Measurements from ENCODE around the gene FHIT. TPM values are rescaled to one million over a fixed set of nuclear protein-coding genes. Genes with fewer than 3 reads are reported as not detected.

Gene FHIT
- total RNA-seq, 4 donors from 2014 or later = 7.5 to 20.1 (median 13.5) TPM

- no peaks in the 10 kb centered on the region for H3K4me1 ChIP-seq
- no peak overlapping the region for H3K27ac ChIP-seq
- intact Hi-C loops (cut with DNase I; ENCODE audit: low total_unique reads) = no loop called here
- no peak for TF ChIP-seq CTCF (IDR thresholded peaks at IDR 0.05)
- no peak for TF ChIP-seq POLR2A (IDR thresholded peaks at IDR 0.05)
- TF ChIP-seq POLR2AphosphoS5 (IDR thresholded peaks at IDR 0.05) = no peak
- no peak for TF ChIP-seq EP300 (IDR thresholded peaks at IDR 0.05; ENCODE audit: low read depth)
- in situ Hi-C loops (cut with MboI; ENCODE audit: low pct_ligation_motif_present in 1 of 4, low pct_unique_long_range_greater_than_20kb in 1 of 4, low sequenced_read_pairs in 3 of 4) = no loop called here
- no peaks in the 10 kb centered on the region for H3K27me3 ChIP-seq
- 86 to 87% methylated on average over 4 to 6 of the region's 6 CpGs for WGBS, 2 donors (ENCODE audit: low coverage in 1 of 2)
- no peaks in the 10 kb centered on the region for H3K9me3 ChIP-seq
- H3K36me3 ChIP-seq = no peaks in the 10 kb centered on the region
- H3K4me3 ChIP-seq = no peak overlapping the region
- no peak for DNase-seq
Observed at GRCh38 chr3:59798372-59799086, 1452.7 kb downstream of the FHIT start.

GRCh38 chr3:59797533-59797932 lies 1453.7 kb downstream of the FHIT start:
- TF ChIP-seq CTCF (IDR thresholded peaks at IDR 0.05) (no peak), POLR2A (IDR thresholded peaks at IDR 0.05) (no peak), POLR2AphosphoS5 (IDR thresholded peaks at IDR 0.05) (no peak)
- 88 to 91% methylated on average over 4 to 5 of the region's 5 CpGs for WGBS, 2 donors (ENCODE audit: low coverage in 1 of 2)

GRCh38 chr3:59796456-59796855 lies 1454.8 kb downstream of the FHIT start:
- in situ Hi-C loops (cut with MboI; ENCODE audit: low pct_ligation_motif_present in 1 of 4, low pct_unique_long_range_greater_than_20kb in 1 of 4, low sequenced_read_pairs in 3 of 4) = no loop called here
- Histone ChIP-seq H3K27ac (no peak overlapping the region), H3K36me3 (no peaks in the 10 kb centered on the region), H3K4me3 (no peak overlapping the region), H3K9me3 (no peaks in the 10 kb centered on the region), H3K27me3 (no peaks in the 10 kb centered on the region), H3K4me1 (no peaks in the 10 kb centered on the region)
- intact Hi-C loops (cut with DNase I; ENCODE audit: low total_unique reads) = no loop called here
- WGBS, 2 donors (ENCODE audit: low coverage in 1 of 2) = 73 to 80% methylated on average over 1 to 2 of the region's 2 CpGs
- TF ChIP-seq POLR2AphosphoS5 (IDR thresholded peaks at IDR 0.05) (no peak), CTCF (IDR thresholded peaks at IDR 0.05) (no peak), EP300 (IDR thresholded peaks at IDR 0.05; ENCODE audit: low read depth) (no peak), POLR2A (IDR thresholded peaks at IDR 0.05) (no peak)
- DNase-seq = no peak

More at GRCh38 chr3:59797533-59797932, 1453.7 kb downstream of the FHIT start:
- no peak overlapping the region for H3K27ac ChIP-seq
- no peak for DNase-seq
- no peaks in the 10 kb centered on the region for H3K9me3 ChIP-seq
- intact Hi-C loops (cut with DNase I; ENCODE audit: low total_unique reads) = no loop called here
- no peak overlapping the region for H3K4me3 ChIP-seq
- in situ Hi-C loops (cut with MboI; ENCODE audit: low pct_ligation_motif_present in 1 of 4, low pct_unique_long_range_greater_than_20kb in 1 of 4, low sequenced_read_pairs in 3 of 4) = no loop called here
- no peaks in the 10 kb centered on the region for H3K4me1 ChIP-seq
- H3K36me3 ChIP-seq = no peaks in the 10 kb centered on the region
- no peaks in the 10 kb centered on the region for H3K27me3 ChIP-seq

GRCh38 chr3:59795756-59796155 lies 1455.5 kb downstream of the FHIT start:
- in situ Hi-C loops (cut with MboI; ENCODE audit: low pct_ligation_motif_present in 1 of 4, low pct_unique_long_range_greater_than_20kb in 1 of 4, low sequenced_read_pairs in 3 of 4) = no loop called here
- no peaks in the 10 kb centered on the region for H3K27me3 ChIP-seq
- intact Hi-C loops (cut with DNase I; ENCODE audit: low total_unique reads) = no loop called here
- no peak for DNase-seq
- H3K9me3 ChIP-seq = no peaks in the 10 kb centered on the region
- no peak for TF ChIP-seq CTCF (IDR thresholded peaks at IDR 0.05)
- TF ChIP-seq EP300 (IDR thresholded peaks at IDR 0.05; ENCODE audit: low read depth) = no peak
- TF ChIP-seq POLR2AphosphoS5 (IDR thresholded peaks at IDR 0.05) = no peak
- no peak for TF ChIP-seq POLR2A (IDR thresholded peaks at IDR 0.05)
- no peak overlapping the region for H3K27ac ChIP-seq
- WGBS, 2 donors (ENCODE audit: low coverage in 1 of 2) = 94% methylated on average over 7 of the region's 7 CpGs; no CpG with 5 or more reads in 1 of the 2 donors
- H3K4me1 ChIP-seq = no peaks in the 10 kb centered on the region
- no peak overlapping the region for H3K4me3 ChIP-seq
- H3K36me3 ChIP-seq = no peaks in the 10 kb centered on the region

Data from transverse colon (tissue), 4 donors.